Forelimb muscle (tissue), 1 donor: Measurements from ENCODE around the gene HOXB8. TPM values are rescaled to one million over a fixed set of nuclear protein-coding genes. Genes with fewer than 3 reads are reported as not detected.

Source experiments
- DNase-seq: peaks from one replicate; pipeline ENCODE4 v3.0.0-alpha.2; 2013; ENCODE audit warnings: low read depth
- polyA plus RNA-seq: library from polyadenylated mRNA; unstranded; fragments of 120-200 nt; gene quantifications from one replicate; pipeline ENCODE4 v1.2.1, GENCODE V29; 2013; ENCODE audit not compliant: insufficient read length

The HOXB8 gene
- 0.19 TPM for polyA plus RNA-seq

GRCh38 chr17:48615047-48615962 is at the start of gene HOXB8:
Gene HOXB8, minus strand, starts transcription at chr17:48615292. Its CDS starts 588 bp downstream, at chr17:48614704.
- DNase-seq = no peak

GRCh38 chr17:48663134-48663924 is 48.2 kb upstream of the HOXB8 start:
- no peak for DNase-seq

- no peak for DNase-seq
Measured at GRCh38 chr17:48655913-48656312, 40.8 kb upstream of the HOXB8 start.

- no peak for DNase-seq
Measured at GRCh38 chr17:48649741-48650140, 34.6 kb upstream of the HOXB8 start.

GRCh38 chr17:48647963-48648245 is 32.8 kb upstream of the HOXB8 start:
- no peak for DNase-seq

GRCh38 chr17:48647103-48647962 is 32.2 kb upstream of the HOXB8 start:
- no peak for DNase-seq

GRCh38 chr17:48646183-48647102 is 31.4 kb upstream of the HOXB8 start:
- no peak for DNase-seq

GRCh38 chr17:48645639-48646182 is 30.6 kb upstream of the HOXB8 start:
- DNase-seq = no peak

- DNase-seq = no peak
Measured at GRCh38 chr17:48644910-48645557, 29.9 kb upstream of the HOXB8 start.

GRCh38 chr17:48644159-48644558 is 29.1 kb upstream of the HOXB8 start:
- DNase-seq = no peak

- no peak for DNase-seq
Measured at GRCh38 chr17:48643697-48644012, 28.6 kb upstream of the HOXB8 start.

GRCh38 chr17:48642843-48643696 is 28.0 kb upstream of the HOXB8 start:
- DNase-seq = no peak

- DNase-seq = no peak
Measured at GRCh38 chr17:48642059-48642842, 27.2 kb upstream of the HOXB8 start.

GRCh38 chr17:48641541-48642058 is 26.5 kb upstream of the HOXB8 start:
- DNase-seq = no peak

- DNase-seq = no peak
Measured at GRCh38 chr17:48640858-48641180, 25.7 kb upstream of the HOXB8 start.

GRCh38 chr17:48639982-48640857 is 25.1 kb upstream of the HOXB8 start:
- DNase-seq = no peak

GRCh38 chr17:48639136-48639535 is 24.0 kb upstream of the HOXB8 start:
- DNase-seq = no peak
